HG02798 (cell line): ENCODE measurements around the gene NFATC4.
"Not testable (repeated sequence)": the region's sequence is repeated elsewhere in the genome, so short reads cannot be mapped to it uniquely, and the experiment has no call there.

Experiments used
- ATAC-seq: cut with Tn5 transposase; IDR thresholded peaks from one replicate; pipeline ENCODE4 v1.9.1; 2021; ENCODE audit warnings: mild to moderate bottlenecking; ENCODE audit not compliant: unreplicated experiment, poor library complexity

Gene NFATC4

DNA sequence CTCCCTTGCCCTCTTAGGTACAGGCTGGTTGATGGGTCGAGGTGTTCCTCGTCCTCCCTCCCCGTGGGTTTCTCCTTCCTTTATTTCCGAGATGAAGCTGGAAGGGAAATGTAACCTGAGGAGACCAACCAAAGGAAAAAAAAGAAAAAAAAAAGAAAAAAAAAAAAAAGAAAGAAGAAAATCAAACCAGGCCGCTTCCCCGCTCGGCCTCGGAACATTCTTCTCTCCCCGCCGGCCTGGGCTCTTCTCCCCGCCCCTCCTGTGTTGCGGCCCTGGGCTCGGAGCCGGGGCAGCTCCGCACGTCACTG is 1.6 kb upstream of the NFATC4 start:
- no peak for ATAC-seq

GRCh38 chr14:24366721-24367513 is 1.1 kb upstream of the NFATC4 start:
- peak; percentile 72 for ATAC-seq

GRCh38 chr14:24368212-24368561 is 203 bp downstream of the NFATC4 start:
- no peak for ATAC-seq

DNA sequence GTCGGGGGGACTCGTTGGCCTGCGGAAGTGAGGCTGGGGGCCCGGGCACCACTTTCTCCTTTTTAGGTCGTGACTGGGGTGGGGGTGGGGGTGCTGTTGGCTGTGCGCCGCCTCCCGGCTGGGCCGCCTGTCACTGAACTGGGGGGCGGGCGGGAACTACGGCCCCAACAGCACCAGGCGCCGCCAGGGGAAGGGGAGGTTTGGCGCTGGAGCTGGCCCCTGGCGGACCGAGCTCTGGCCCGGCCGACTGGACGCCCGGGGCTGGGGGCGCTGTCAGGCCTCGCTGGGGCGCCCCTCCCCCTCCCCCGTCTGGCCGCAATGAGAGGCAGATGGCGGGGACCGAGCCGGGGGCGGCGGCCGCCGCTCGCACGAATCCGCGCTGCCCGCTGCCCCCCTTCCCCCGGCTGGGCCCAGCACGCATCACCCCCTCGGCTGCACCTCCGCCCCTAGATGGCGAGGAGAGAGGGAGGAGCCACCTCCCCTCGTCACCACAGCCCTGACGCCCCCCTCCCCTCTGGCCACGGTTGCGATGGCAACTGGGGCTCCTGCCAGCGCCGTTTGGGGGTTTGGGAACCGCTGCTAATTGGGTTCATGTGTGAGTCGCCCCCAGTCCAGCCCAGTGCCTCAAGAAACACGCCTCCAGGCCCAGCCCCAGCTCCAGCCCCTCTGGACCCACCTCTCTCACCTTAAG is 723 bp downstream of the NFATC4 start:
- no peak for ATAC-seq

GRCh38 chr14:24369463-24369862 is 1.5 kb downstream of the NFATC4 start:
- ATAC-seq: no peak

GRCh38 chr14:24369907-24370687 is 2.1 kb downstream of the NFATC4 start:
- ATAC-seq: no peak

DNA sequence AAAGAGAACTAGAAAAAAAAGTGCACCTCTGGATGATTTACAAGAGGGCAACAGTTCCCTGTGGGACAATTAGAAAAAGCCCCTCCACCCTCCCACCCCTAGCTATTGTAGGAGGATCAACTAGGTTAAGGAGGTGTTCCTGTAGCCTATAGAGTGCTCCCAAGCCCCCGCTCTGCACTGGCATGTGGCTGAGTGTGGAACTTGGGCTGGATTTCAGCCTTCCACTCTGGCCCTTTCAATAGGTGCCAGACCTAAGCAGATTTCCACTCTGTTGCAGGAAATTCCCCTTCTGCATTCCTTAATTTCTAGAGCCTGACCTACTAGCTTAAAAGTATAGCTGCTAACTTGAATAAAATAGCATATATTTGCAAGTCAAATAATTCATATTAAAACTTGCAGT is 2.8 kb downstream of the NFATC4 start:
- no peak for ATAC-seq

DNA sequence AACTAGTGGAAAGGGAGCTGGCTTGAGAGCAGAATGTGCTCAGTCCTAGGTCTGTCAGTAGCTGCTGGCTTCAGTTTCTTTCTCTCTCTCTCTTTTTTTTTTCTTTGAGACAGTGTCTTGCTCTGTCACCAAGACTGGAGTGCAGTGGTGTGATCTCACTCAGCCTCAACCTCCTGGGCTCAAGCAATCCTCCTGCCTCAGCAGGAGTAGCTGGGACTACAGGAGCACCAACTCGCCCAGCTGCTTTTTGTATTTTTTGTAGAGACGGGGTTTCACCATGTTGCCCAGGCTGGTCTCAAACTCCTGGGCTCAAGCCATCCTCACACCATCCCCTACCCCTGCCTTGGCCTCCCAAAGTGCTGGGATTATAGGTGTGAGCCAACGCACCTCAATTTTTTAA is 3.6 kb downstream of the NFATC4 start:
- ATAC-seq: not testable (repeated sequence)

DNA sequence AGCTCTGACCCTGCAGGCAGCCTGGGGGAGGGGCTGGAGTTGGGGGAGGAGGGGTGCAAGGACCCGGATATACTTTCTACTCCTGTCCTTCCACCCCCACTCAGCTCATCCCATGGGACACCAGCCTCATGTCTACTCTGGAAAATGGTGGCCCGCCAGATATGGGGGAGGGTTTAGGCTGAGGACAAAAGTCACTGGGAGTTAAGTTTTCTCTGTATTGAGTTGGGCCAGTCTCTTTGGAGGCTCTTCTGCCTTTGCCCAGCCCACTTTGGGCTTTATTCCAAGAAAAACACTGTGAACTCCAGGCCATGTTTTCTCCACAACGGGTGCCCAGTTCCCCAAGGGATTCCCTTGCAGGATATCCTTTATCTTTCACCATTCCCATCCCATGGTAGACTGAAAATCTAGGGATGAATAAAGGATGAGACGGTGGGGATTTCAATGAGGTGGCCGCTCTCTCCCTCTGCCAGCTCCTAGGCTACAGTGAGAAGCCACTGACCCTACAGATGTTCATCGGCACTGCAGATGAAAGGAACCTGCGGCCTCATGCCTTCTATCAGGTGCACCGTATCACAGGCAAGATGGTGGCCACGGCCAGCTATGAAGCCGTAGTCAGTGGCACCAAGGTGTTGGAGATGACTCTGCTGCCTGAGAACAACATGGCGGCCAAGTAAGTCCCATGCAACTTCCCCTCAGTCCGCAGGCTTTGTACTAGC is 4.9 kb downstream of the NFATC4 start:
- ATAC-seq: no peak

DNA sequence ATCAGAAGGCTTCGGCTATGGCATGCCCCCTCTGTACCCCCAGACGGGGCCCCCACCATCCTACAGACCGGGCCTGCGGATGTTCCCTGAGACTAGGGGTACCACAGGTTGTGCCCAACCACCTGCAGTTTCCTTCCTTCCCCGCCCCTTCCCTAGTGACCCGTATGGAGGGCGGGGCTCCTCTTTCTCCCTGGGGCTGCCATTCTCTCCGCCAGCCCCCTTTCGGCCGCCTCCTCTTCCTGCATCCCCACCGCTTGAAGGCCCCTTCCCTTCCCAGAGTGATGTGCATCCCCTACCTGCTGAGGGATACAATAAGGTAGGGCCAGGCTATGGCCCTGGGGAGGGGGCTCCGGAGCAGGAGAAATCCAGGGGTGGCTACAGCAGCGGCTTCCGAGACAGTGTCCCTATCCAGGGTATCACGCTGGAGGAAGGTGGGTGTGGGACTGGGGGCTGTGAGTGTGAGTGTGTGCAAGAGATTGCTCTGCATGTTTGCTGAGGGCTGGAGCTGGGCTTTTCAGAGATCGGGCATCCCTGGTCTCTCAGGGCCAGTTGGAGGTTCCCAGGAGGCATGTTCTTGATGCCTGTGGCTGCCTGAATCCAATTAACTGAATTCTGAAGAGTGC is 8.6 kb downstream of the NFATC4 start:
- no peak for ATAC-seq

DNA sequence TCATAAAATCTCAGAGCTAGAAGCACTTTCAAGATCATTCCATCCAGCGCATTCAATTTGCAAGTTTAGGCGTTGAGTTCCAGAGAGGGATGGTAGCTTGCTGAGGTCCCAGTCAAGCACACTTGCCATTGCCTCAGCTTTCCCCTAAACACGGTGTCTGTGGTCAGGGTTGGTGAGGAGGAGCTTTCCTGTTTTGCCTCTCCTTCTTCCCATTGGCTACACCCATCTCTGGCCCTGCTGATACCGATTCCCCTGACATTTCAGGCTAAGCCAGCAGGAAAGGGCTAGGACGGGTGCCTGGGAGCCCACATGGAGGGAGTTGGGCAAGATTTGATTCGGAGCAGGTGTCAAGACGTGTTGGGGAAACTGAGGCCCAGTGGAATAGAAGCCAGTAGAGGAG is 9.1 kb downstream of the NFATC4 start:
- no peak for ATAC-seq

GRCh38 chr14:24377657-24378056 is 9.7 kb downstream of the NFATC4 start:
- no peak for ATAC-seq

- ATAC-seq: no peak
These were observed 10.3 kb downstream of the NFATC4 start for GRCh38 chr14:24378327-24378726.

- no peak for ATAC-seq
These were observed 11.3 kb downstream of the NFATC4 start for GRCh38 chr14:24378981-24379906.

DNA sequence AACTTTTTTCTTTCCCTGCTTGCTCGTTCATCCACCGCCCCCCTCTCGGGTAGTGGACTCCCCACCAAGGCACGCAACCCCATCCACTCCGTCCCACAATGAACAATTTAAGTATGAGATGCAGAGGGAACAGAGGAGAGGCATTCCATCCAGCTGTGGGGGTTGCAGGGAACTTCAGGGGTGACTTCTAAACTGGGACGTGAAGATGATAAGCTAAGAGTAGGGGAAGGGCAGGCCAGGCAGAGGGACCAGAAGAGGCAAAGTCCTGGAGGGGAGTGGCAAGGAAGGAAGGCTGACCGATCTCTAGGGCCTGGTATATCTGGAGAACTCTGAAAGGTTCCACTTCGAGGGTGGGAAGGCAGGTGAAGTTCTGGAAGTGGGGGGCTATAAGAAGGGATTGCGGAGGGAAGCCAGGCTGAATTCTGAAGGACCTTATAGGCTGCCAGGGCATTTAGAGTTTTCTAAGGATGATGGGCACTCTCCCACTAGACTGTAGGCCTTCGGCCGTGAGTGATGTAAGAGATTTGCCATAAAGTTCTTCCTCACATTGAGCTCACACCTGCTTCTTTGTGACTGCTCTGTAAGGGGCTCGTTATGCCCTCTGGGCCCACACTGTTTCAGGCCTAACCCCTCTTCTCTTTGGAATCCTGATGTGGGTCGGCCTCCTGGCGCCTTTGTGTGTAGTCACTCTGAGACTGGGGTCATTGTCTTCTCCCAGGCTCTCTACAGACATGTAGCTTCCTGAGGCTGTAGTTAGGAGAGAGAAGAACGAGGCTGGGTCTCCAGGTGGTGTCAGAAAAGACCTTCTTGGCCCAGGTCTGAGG is 12.1 kb downstream of the NFATC4 start:
- no peak for ATAC-seq

GRCh38 chr14:24381363-24382063 is 13.5 kb downstream of the NFATC4 start:
- no peak for ATAC-seq

- no peak for ATAC-seq
These were observed 14.0 kb downstream of the NFATC4 start for GRCh38 chr14:24382064-24382371.

DNA sequence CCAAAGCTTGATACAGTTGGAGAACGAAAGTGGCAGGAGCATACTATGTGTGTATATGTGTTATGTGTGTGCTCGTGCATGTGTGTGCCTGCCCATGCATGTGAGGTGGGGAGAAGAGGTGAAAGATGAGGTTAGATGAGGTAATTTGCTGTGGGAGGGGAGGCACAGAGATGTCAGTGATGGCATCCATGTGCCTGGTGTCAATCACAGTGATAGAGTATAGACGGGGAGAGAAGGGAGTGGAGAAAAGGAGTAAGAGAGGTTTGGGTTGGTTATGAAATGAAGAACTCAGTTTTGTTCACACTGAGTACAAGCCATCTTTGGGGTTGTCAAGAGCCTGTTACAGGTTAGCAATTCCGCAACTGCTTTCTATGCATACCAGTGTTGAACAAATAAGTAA is 16.2 kb downstream of the NFATC4 start:
- no peak for ATAC-seq
